B cell (primary cell): ENCODE data around the gene PCSK9.

Experiments
- CTCF ChIP-seq: fragments of 200-600 bp; IDR thresholded peaks from one replicate; pipeline ENCODE4 v1.8.0; 2022; ENCODE audit warnings: antibody characterized with exemption, mild to moderate bottlenecking
- EZH2 ChIP-seq: IDR thresholded peaks from 2 replicates; pipeline ENCODE4 v1.6.1; 2012; ENCODE audit warnings: borderline replicate concordance, low read depth, mild to moderate bottlenecking, moderate library complexity, low read length; ENCODE audit not compliant: insufficient read depth, poor library complexity, severe bottlenecking

GRCh38 chr1:55046871-55047270, 7.5 kb downstream of the PCSK9 start:
- TF ChIP-seq EZH2 (no peak), CTCF (no peak)
